AG09319 (cell line): ENCODE measurements around the gene TRIM59.

Source experiments
- DNase-seq: peaks from one replicate; pipeline ENCODE4 v3.0.0-alpha.2; 2010; ENCODE audit warnings: low read depth; ENCODE audit errors: extremely low read depth
- TF ChIP-seq, protein P1 (sequence below): IDR thresholded peaks from 2 replicates; pipeline ENCODE4 v1.5.1; 2011; ENCODE audit warnings: low read depth, mild to moderate bottlenecking, inconsistent platforms, low read length, moderate library complexity

Gene TRIM59

DNA sequence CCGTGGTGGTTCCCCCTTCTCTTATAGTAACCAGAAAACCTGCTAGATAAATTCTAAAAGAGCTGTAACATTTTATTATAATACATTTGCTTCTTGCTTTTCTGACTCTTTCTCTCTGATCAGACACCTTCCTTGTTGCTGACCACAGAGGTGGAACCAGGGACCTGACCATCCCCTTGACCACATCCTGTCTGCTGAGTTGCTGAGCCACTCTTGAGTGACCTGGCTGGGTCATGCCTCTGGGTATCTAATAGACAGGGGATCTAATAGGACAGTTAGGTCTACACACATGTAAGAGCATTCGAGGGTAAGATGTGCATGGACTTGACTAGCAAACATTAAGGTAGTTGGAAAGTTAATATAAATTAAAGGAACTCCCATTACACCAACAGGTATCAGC lies 22.8 kb upstream of the TRIM59 start:
- no peak for DNase-seq
- TF ChIP-seq, protein P1, sequence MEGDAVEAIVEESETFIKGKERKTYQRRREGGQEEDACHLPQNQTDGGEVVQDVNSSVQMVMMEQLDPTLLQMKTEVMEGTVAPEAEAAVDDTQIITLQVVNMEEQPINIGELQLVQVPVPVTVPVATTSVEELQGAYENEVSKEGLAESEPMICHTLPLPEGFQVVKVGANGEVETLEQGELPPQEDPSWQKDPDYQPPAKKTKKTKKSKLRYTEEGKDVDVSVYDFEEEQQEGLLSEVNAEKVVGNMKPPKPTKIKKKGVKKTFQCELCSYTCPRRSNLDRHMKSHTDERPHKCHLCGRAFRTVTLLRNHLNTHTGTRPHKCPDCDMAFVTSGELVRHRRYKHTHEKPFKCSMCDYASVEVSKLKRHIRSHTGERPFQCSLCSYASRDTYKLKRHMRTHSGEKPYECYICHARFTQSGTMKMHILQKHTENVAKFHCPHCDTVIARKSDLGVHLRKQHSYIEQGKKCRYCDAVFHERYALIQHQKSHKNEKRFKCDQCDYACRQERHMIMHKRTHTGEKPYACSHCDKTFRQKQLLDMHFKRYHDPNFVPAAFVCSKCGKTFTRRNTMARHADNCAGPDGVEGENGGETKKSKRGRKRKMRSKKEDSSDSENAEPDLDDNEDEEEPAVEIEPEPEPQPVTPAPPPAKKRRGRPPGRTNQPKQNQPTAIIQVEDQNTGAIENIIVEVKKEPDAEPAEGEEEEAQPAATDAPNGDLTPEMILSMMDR: no peak

GRCh38 chr3:160471892-160472291 lies 22.3 kb upstream of the TRIM59 start:
- TF ChIP-seq, protein P1: no peak

DNA sequence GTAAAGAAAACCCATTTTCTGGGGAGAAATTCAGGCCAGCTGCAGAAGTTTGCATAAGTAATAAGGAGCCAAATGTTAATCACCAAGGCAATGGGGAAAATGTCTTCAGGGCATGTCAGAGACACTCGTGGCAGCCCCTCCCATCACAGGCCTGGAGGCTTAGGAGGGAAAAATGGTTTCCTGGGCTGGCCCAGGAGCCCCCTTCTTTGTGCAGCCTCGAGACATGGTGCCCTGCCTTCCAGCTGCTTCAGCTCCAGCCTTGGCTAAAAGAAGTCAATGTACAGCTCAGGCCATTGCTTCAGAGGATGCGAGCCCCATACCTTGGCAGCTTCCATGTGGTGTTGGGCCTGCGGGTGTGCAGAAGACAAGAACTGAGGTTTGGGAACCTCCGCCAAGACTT lies 20.6 kb upstream of the TRIM59 start:
- TF ChIP-seq, protein P1: no peak
- DNase-seq: no peak

More at GRCh38 chr3:160471892-160472291, 22.3 kb upstream of the TRIM59 start:
- DNase-seq: no peak

DNA sequence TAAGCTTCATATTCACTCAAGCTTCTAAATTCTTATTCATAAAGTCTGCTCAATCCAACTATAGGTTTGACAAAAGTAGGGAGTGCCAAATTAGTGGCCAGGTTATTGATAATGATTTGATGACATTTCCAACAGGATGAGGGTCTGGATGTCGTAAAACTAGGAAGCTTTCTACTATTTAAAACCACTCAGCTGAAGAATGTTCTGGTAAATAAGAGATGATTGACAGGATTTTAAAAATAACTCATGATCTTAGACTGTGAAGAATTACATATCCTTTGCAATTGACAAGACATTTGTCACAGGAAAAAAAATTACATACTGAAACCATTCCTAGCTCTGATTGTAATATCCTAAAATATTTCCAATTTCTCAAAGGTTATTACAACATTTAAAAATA lies 15.4 kb upstream of the TRIM59 start:
- TF ChIP-seq, protein P1: no peak

DNA sequence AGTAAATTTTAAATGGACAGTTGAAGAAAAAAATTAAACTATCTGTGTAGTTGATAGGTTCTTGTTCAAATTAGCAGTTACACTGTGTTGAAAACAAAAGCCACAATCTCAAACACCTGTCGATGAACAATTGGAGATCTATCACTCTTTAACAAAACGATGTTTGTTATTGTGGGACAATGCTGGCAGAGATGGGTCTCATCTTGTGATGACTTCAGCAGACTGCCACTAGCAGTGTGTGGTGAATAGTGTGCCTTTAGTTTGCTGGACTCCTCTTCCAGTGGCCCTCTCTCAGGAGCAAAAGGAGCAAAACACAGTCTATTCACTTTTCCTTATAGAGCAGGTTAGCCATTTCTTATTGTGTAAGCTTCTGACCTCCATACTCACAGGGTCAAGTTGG lies 14.7 kb upstream of the TRIM59 start:
- TF ChIP-seq, protein P1: no peak

More for the DNA sequence above, 15.4 kb upstream of the TRIM59 start:
- no peak for DNase-seq

GRCh38 chr3:160460033-160460432 lies 10.4 kb upstream of the TRIM59 start:
- TF ChIP-seq, protein P1: no peak
- DNase-seq: no peak

More for the DNA sequence above, 14.7 kb upstream of the TRIM59 start:
- no peak for DNase-seq

DNA sequence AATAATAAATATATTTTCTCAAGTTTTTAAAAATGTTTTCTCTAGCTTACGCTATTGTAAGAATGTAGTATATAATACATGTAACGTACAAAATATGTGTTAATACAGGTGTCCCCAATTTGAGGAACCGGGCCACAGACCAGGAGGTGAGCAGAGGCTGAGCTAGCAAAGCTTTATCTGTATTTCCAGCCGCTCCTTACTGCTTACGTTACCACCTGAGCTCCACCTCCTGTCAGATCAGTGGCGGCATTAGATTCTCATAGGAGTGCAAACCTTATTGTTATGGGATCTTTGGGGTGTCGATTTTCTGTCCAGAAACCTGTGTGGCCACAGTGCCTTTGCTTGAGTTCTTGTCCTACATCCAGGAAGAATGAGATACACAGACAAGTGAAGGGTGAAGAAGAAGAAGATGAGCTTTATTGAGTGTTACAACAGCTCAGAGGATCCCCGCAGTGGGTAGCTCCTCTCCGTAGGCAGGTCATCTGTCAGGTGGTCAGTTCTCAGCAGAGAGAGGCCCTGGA lies 9.9 kb upstream of the TRIM59 start:
- no peak for DNase-seq
- TF ChIP-seq, protein P1: no peak
